Duodenal mucosa (tissue), 2 donors: ENCODE results near the gene NUDT14.

Source experiments
- H3K27ac ChIP-seq: one replicate; pipeline ENCODE4 v1.7.0; 2013; ENCODE audit warnings: low read depth, low read length
- H3K27me3 ChIP-seq, 2 donors: one replicate each; pipeline ENCODE4 v1.7.0; 2013; ENCODE audit warnings: low read length in 2 of 2, control low read depth in 1 of 2; ENCODE audit not compliant: insufficient read depth in 2 of 2, control insufficient read depth in 1 of 2
- H3K36me3 ChIP-seq, 2 donors: one replicate each; pipeline ENCODE4 v1.7.0; 2013; ENCODE audit warnings: low read length in 2 of 2, control low read depth in 1 of 2; ENCODE audit not compliant: insufficient read depth in 2 of 2, control insufficient read depth in 1 of 2
- H3K4me1 ChIP-seq, 2 donors: one replicate each; pipeline ENCODE4 v1.7.0; 2013; ENCODE audit warnings: low read length in 2 of 2, control low read depth in 1 of 2; ENCODE audit not compliant: insufficient read depth in 2 of 2, control insufficient read depth in 1 of 2
- H3K4me3 ChIP-seq, 2 donors: one replicate each; pipeline ENCODE4 v1.7.0; 2013; ENCODE audit warnings: low read length in 2 of 2, low read depth in 1 of 2
- H3K9ac ChIP-seq, 2 donors: one replicate each; pipeline ENCODE4 v1.7.0; 2013; ENCODE audit warnings: low read length in 2 of 2, low read depth in 1 of 2
- H3K9me3 ChIP-seq, 2 donors: one replicate each; pipeline ENCODE4 v1.7.0; 2013; ENCODE audit warnings: low read length in 2 of 2, control low read depth in 1 of 2; ENCODE audit not compliant: control insufficient read depth in 1 of 2

Gene NUDT14

GRCh38 chr14:105220699-105221597, 39.8 kb upstream of the NUDT14 start:
- no peak overlapping the region for H3K4me3 ChIP-seq
- H3K4me1 ChIP-seq, result no peaks in the 10 kb centered on the region
- H3K9ac ChIP-seq, result no peak overlapping the region
- no peaks in the 10 kb centered on the region for H3K9me3 ChIP-seq
- H3K27ac ChIP-seq, result no peak overlapping the region
- H3K36me3 ChIP-seq, result peaks cover 11 to 81% of the 10 kb centered on the region in 2 donors
- no peaks in the 10 kb centered on the region for H3K27me3 ChIP-seq

DNA sequence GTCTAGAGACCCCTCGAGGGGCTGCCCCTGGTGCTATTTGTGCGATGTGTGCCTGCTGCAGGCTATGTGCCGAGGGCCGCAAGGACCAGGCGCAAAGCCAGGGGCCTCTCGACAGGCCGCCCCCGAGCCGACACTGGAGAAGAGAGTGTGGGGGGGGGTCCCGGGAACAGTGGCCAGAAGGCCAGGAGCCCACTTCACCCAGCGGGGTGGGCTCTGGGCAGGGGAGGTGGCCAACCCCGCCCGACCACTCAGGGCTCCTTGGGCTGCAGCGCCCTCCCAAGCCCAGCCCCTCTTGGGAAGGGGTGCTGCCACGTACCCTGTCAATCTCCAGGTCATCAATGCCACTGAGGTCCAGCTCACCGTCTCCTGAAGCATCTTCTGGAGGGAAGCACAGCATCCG, 38.6 kb upstream of the NUDT14 start:
- H3K27ac ChIP-seq, result no peak overlapping the region
- H3K27me3 ChIP-seq, result no peaks in the 10 kb centered on the region
- no peak overlapping the region for H3K4me3 ChIP-seq
- no peak overlapping the region for H3K9ac ChIP-seq
- H3K36me3 ChIP-seq, result peaks cover 11 to 86% of the 10 kb centered on the region in 2 donors
- no peaks in the 10 kb centered on the region for H3K4me1 ChIP-seq
- no peaks in the 10 kb centered on the region for H3K9me3 ChIP-seq

DNA sequence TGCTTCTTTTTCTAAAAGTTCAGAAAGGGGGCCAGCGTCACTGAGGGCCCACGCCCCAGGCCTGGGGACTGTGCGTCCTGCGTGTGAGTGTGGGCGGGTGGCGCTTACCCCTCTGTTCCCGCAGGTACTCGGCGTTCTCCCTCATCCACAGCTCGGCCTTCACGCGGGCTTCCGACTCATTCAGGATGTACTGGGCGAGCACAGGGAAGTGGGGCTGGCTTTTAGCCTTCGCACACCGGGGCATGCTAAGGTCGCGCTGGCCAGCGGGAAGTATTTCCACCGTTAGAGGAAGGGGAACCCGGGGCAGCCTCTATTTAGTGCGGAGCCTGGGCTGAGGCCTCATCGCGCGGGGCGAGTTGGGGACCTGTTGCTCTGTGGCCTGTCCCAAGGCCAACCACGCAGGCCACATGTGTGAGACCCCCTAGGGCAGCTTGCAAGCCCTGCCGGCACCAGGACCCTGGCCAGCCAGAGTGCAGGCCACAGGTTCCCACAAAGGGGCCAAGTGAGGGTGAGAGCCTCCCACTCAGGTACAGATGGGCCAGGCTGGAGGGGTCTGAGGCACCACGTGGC, 38.0 kb upstream of the NUDT14 start:
- H3K4me1 ChIP-seq, result no peaks in the 10 kb centered on the region
- H3K36me3 ChIP-seq, result peaks cover 11 to 79% of the 10 kb centered on the region in 2 donors
- H3K27ac ChIP-seq, result no peak overlapping the region
- H3K9ac ChIP-seq, result no peak overlapping the region
- no peaks in the 10 kb centered on the region for H3K9me3 ChIP-seq
- no peak overlapping the region for H3K4me3 ChIP-seq
- no peaks in the 10 kb centered on the region for H3K27me3 ChIP-seq

- Histone ChIP-seq H3K27me3 (no peaks in the 10 kb centered on the region), H3K9ac (no peak overlapping the region), H3K4me1 (no peaks in the 10 kb centered on the region), H3K27ac (no peak overlapping the region), H3K36me3 (peaks cover 8 to 75% of the 10 kb centered on the region in 2 donors), H3K9me3 (no peaks in the 10 kb centered on the region), H3K4me3 (no peak overlapping the region)
These were observed 37.5 kb upstream of the NUDT14 start for GRCh38 chr14:105218611-105219010.

DNA sequence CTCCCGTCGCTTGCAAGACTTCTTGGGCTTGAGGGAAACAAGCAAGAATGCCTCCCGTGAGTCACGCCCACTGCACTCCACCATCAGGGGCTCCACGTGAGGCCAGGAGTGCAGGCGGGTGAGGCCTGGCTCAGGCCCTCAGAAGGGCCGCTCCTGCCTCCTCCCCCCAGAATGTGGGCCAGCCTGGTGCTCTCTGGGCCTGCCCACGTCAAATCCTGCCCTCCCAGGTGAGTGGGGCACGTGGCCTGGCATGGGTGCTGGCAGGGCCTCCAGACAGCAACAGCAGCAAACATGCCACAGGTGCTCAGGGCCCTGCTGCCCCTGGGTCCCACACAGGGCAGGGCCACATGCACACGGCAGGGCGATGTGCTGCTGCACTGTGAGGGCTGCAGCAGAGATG, 36.7 kb upstream of the NUDT14 start:
- H3K9me3 ChIP-seq, result no peaks in the 10 kb centered on the region
- no peak overlapping the region for H3K9ac ChIP-seq
- H3K27ac ChIP-seq, result no peak overlapping the region
- H3K36me3 ChIP-seq, result peaks cover 3 to 71% of the 10 kb centered on the region in 2 donors
- H3K4me3 ChIP-seq, result no peak overlapping the region
- H3K27me3 ChIP-seq, result no peaks in the 10 kb centered on the region
- H3K4me1 ChIP-seq, result no peaks in the 10 kb centered on the region

DNA sequence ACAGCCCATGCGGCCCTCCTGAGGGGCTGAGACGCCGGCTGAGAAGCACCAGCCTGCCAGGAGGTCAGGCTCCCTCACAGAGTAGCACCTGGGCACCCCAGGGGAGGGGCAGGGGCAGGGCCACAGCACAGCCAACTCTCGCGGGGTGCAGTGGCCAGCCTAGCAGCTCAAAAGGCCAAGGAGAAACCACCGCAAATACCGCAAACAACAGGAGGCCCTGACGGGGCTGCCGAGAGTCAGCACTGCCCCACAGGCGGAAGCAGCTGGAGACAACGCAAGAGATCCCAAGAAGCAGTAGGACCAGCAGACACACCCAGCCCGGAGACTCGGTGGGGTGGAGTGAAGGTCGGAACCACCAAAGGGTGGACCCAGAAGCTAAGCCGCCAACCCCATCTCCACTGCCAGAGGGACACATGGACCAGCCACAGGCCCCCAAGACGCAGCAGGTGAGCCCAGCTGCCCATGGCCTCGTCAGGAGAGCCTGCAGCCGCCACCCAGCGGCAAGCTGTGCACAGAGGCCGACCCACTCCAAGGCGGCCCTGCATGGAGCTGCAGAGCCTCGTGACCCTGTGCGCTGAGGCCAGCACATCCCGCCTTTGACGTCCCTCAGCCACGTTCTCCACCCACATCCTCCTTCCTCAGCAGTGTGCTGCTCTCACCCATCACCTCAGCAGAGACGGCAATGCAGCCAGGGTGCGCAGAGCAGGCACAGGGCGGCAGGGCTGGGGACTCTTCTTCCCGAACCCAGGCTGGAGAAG, 35.6 kb upstream of the NUDT14 start:
- Histone ChIP-seq H3K9me3 (no peaks in the 10 kb centered on the region), H3K27ac (no peak overlapping the region), H3K4me1 (no peaks in the 10 kb centered on the region), H3K9ac (no peak overlapping the region), H3K4me3 (no peak overlapping the region), H3K27me3 (no peaks in the 10 kb centered on the region), H3K36me3 (peaks cover 3 to 68% of the 10 kb centered on the region in 2 donors)

DNA sequence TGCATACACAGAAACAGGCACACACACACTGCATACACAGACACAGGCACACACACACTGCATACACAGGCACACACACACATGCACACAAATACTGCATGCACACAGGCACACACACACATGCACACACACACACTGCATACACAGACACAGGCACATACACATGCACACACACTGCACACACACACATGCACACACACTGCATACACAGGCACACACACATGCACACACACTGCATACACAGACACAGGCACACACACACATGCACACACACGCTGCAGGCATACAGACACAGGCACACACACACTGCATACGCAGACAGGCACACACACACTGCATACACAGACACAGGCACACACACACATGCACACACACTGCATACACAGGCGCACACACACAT, 34.5 kb upstream of the NUDT14 start:
- no peak overlapping the region for H3K9ac ChIP-seq
- H3K36me3 ChIP-seq, result peaks cover 3 to 57% of the 10 kb centered on the region in 2 donors
- no peak overlapping the region for H3K27ac ChIP-seq
- H3K4me1 ChIP-seq, result no peaks in the 10 kb centered on the region
- H3K9me3 ChIP-seq, result no peaks in the 10 kb centered on the region
- no peak overlapping the region for H3K4me3 ChIP-seq
- H3K27me3 ChIP-seq, result no peaks in the 10 kb centered on the region

- H3K9me3 ChIP-seq, result no peaks in the 10 kb centered on the region
- H3K27ac ChIP-seq, result no peak overlapping the region
- H3K27me3 ChIP-seq, result no peaks in the 10 kb centered on the region
- no peak overlapping the region for H3K4me3 ChIP-seq
- H3K4me1 ChIP-seq, result no peaks in the 10 kb centered on the region
- H3K36me3 ChIP-seq, result peaks cover 3 to 51% of the 10 kb centered on the region in 2 donors
- no peak overlapping the region for H3K9ac ChIP-seq
These were observed 33.3 kb upstream of the NUDT14 start for GRCh38 chr14:105214324-105214915.

- Histone ChIP-seq H3K27ac (no peak overlapping the region), H3K27me3 (no peaks in the 10 kb centered on the region), H3K36me3 (peaks cover 3 to 41% of the 10 kb centered on the region in 2 donors), H3K4me1 (no peaks in the 10 kb centered on the region), H3K9ac (no peak overlapping the region), H3K4me3 (no peak overlapping the region), H3K9me3 (no peaks in the 10 kb centered on the region)
These were observed 32.2 kb upstream of the NUDT14 start for GRCh38 chr14:105213361-105213760.
